Naive thymus-derived CD4-positive, alpha-beta T cell (primary cell): Measurements from ENCODE around the gene OVOL1. TPM values are rescaled to one million over a fixed set of nuclear protein-coding genes. Genes with fewer than 3 reads are reported as not detected.

ENCODE experiments used
- ATAC-seq: fragments of 150-1000 bp; cut with Tn5 transposase; 2 replicates; pipeline ENCODE4 v1.10.0; 2021; ENCODE audit warnings: mild to moderate bottlenecking, moderate library complexity
- CTCF ChIA-PET: fragments of 350-600 bp; sonication (Branson Sonifier 250); formaldehyde crosslinking; loops from one replicate; lab custom pipeline; 2021; ENCODE audit warnings: antibody characterized with exemption; lab: Charles Lee
- POLR2A ChIA-PET: fragments of 350-600 bp; sonication (Branson Sonifier 250); formaldehyde crosslinking; loops from one replicate; lab custom pipeline; 2021; ENCODE audit warnings: antibody characterized with exemption, inconsistent platforms; lab: Charles Lee
- DNase-seq, 9 donors: peaks; one replicate each; pipeline versions ENCODE4 v3.0.0 to v3.0.0-alpha.2; 2020 to 2022; ENCODE audit warnings: mixed read lengths in 1 of 9
- H3K27ac ChIP-seq: one replicate; pipeline ENCODE4 v1.7.0; 2013; ENCODE audit warnings: mild to moderate bottlenecking, low read depth, low read length, moderate library complexity
- H3K27me3 ChIP-seq, 2 donors: one replicate each; pipeline ENCODE4 v1.7.0; 2013; ENCODE audit warnings: low read length in 2 of 2, mild to moderate bottlenecking in 2 of 2, moderate library complexity in 2 of 2; ENCODE audit not compliant: control insufficient read depth in 2 of 2, insufficient read depth in 2 of 2
- H3K36me3 ChIP-seq, 3 experiments: 1 replicate in 2 of 3; 2 replicates in 1 of 3; pipeline ENCODE4 v1.7.0; 2013; ENCODE audit warnings: low read length in 3 of 3, mild to moderate bottlenecking in 3 of 3, moderate library complexity in 1 of 3; ENCODE audit not compliant: insufficient read depth in 3 of 3, control insufficient read depth in 2 of 3
- H3K4me1 ChIP-seq, 2 donors: one replicate each; pipeline ENCODE4 v1.7.0; 2013; ENCODE audit warnings: low read length in 2 of 2, mild to moderate bottlenecking in 2 of 2, moderate library complexity in 1 of 2; ENCODE audit not compliant: control insufficient read depth in 2 of 2, insufficient read depth in 2 of 2
- H3K4me3 ChIP-seq: 2 replicates; pipeline ENCODE4 v1.7.0; 2013; ENCODE audit warnings: mild to moderate bottlenecking, low read length
- H3K9me3 ChIP-seq, 3 experiments: 1 replicate in 2 of 3; 2 replicates in 1 of 3; pipeline ENCODE4 v1.7.0; 2013; ENCODE audit warnings: low read length in 3 of 3; ENCODE audit not compliant: control insufficient read depth in 2 of 3
- H3K27ac Mint-ChIP-seq, 9 donors: one replicate each; pipeline ENCODE4 v1.8.0; 2020 to 2022; ENCODE audit warnings: mixed read lengths in 9 of 9, mild to moderate bottlenecking in 8 of 9, moderate library complexity in 5 of 9, inconsistent platforms in 2 of 9
- H3K27me3 Mint-ChIP-seq, 5 donors: one replicate each; pipeline ENCODE4 v1.8.0; 2021 to 2022; ENCODE audit warnings: mixed read lengths in 5 of 5, mild to moderate bottlenecking in 1 of 5
- H3K36me3 Mint-ChIP-seq, 5 donors: one replicate each; pipeline ENCODE4 v1.8.0; 2020 to 2022; ENCODE audit warnings: mixed read lengths in 5 of 5, mild to moderate bottlenecking in 3 of 5, inconsistent platforms in 1 of 5
- H3K4me1 Mint-ChIP-seq, 7 donors: one replicate each; pipeline ENCODE4 v1.8.0; 2020 to 2022; ENCODE audit warnings: mixed read lengths in 7 of 7, mild to moderate bottlenecking in 3 of 7, inconsistent platforms in 1 of 7
- H3K4me3 Mint-ChIP-seq, 10 donors: one replicate each; pipeline ENCODE4 v1.8.0; 2020 to 2022; ENCODE audit warnings: mild to moderate bottlenecking in 10 of 10, mixed read lengths in 10 of 10, moderate library complexity in 6 of 10, inconsistent platforms in 2 of 10
- H3K9me3 Mint-ChIP-seq, 11 donors: one replicate each; pipeline ENCODE4 v1.8.0; 2020 to 2022; ENCODE audit warnings: mixed read lengths in 11 of 11, mild to moderate bottlenecking in 4 of 11, inconsistent platforms in 1 of 11, moderate library complexity in 1 of 11
- intact Hi-C, 2 donors: fragments of 100-400 bp; cut with micrococcal nuclease; formaldehyde crosslinking; loops; one replicate each; pipeline ENCODE4 v1.15.1; 2023
- polyA plus RNA-seq, 2 donors: library from polyadenylated mRNA; unstranded; fragments of 300-500 nt; fragmentation: Illumina TruSeq; gene quantifications; one replicate each; pipeline ENCODE4 v1.2.3, GENCODE V29; 2021
- total RNA-seq, 6 experiments: library from RNA in 5 of 6; stranded (reverse) in 5 of 6; gene quantifications; 1 replicate in 5 of 6; 2 replicates in 1 of 6; pipeline ENCODE4 v1.2.3 and lab custom pipeline; 2021 to 2026

Gene OVOL1
- total and polyA plus RNA-seq, 7 experiments from 2014 or later = not detected

DNA sequence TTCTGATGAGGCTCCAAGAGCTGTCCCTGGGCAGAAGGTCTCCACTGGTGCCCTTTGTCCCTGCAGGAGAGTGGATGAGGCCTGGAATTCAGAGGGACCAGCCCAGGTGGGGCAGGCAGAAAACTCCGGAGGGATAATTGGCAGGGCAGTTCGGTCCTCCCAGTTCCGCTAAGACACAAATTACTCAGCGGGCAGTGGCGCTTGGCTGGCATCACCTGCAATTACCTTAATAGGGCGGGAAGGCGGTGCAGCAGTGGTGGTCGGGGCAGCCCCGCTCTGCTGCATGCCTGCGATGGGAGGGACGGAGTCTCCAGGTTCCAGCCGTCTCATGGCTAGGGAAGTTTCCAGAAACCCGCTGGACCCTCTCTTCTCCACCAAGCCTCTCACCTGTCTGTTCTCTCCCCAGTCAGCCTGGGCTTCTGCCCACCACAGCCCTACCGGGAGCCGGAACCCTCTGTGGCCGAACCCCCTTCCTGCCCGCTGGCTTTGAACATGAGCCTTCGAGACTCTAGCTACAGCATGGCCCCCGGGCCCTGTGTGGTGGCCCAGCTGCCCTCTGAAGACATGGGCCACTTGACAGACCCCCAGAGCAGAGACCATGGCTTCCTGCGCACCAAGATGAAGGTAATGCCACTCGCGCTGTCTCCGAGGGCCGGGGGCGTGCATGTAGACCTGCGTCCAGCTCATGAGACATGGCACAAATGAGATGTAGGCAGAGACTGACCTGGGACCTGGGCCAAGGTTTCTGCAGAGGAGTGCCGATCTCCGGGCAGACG, 7.0 kb downstream of the OVOL1 start:
- peaks cover 3 to 6% of the 10 kb centered on the region in 2 donors for H3K27me3 ChIP-seq
- Mint-ChIP-seq H3K27me3 (peaks cover 10 to 35% (median 21%) of the 10 kb centered on the region in 5 donors), H3K36me3 (no peaks in the 10 kb centered on the region), H3K27ac (peak overlapping the region in 1 of 9 donors; percentile 18), H3K9me3 (no peaks in the 10 kb centered on the region), H3K4me1 (peaks cover 0 to 26% (median 2%) of the 10 kb centered on the region in 7 donors), H3K4me3 (no peak overlapping the region)
- no peak overlapping the region for H3K4me3 ChIP-seq
- H3K4me1 ChIP-seq = no peaks in the 10 kb centered on the region
- DNase-seq (no peak), ATAC-seq (no peak)
- H3K9me3 ChIP-seq = no peaks in the 10 kb centered on the region
- intact Hi-C loops = no loop called here
- CTCF ChIA-PET = no interaction called here
- POLR2A ChIA-PET = interaction anchor here (0.7 kb wide), 1 partner anchor 23 kb away, joined by 3 read pairs; no protein-coding TSS in a partner anchor
- H3K36me3 ChIP-seq = no peaks in the 10 kb centered on the region
- no peak overlapping the region for H3K27ac ChIP-seq

DNA sequence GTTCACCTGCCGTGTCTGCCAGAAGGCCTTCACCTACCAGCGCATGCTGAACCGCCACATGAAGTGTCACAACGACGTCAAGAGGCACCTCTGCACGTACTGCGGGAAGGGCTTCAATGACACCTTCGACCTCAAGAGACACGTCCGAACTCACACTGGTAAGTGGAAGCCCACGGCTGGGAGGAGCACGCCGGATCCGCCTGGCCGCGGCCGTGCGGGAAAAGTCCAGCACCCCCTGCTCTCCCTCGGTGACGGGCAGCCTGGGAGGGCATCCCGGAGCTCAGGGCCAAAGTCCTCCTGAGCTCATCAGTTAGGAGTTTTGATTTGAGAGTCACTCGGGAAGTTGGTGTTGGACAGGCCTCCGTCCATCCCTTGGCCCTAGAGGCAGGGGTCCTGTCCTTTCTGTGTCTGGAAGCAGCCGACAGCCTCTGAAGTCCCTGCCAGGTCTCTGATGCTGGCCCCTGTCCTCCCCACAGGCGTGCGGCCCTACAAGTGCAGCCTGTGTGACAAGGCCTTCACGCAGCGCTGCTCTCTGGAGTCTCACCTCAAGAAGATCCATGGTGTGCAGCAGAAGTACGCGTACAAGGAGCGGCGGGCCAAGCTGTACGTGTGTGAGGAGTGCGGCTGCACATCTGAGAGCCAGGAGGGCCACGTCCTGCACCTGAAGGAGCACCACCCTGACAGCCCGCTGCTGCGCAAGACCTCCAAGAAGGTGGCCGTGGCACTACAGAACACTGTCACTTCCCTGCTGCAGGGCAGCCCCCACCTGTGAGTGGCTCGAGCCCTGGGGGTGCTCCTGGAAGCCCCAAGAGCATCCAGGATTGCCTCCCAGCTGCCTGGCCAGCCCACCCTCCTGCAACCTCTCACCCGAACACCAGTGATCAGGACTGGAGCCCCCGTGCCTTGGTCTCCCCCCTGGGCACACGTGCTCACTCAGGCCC, 8.0 kb downstream of the OVOL1 start:
- CTCF ChIA-PET = interaction anchor here (0.9 kb wide), 1 partner anchor 135 kb away, joined by 3 read pairs; no protein-coding TSS in a partner anchor
- POLR2A ChIA-PET = interaction anchor here (0.6 to 0.7 kb wide), 3 partner anchors 22 to 60 kb away, joined by 3 read pairs; no protein-coding TSS in a partner anchor
- Mint-ChIP-seq H3K9me3 (no peaks in the 10 kb centered on the region), H3K27me3 (peaks cover 5 to 34% (median 16%) of the 10 kb centered on the region in 5 donors), H3K4me1 (peaks cover 0 to 30% (median 0%) of the 10 kb centered on the region in 7 donors), H3K4me3 (no peak overlapping the region), H3K36me3 (no peaks in the 10 kb centered on the region), H3K27ac (no peak overlapping the region)
- intact Hi-C loops = no loop called here
- Histone ChIP-seq H3K4me3 (no peak overlapping the region), H3K27ac (no peak overlapping the region), H3K4me1 (no peaks in the 10 kb centered on the region), H3K9me3 (no peaks in the 10 kb centered on the region), H3K27me3 (no peaks in the 10 kb centered on the region), H3K36me3 (no peaks in the 10 kb centered on the region)
- ATAC-seq = no peak
- no peak for DNase-seq

DNA sequence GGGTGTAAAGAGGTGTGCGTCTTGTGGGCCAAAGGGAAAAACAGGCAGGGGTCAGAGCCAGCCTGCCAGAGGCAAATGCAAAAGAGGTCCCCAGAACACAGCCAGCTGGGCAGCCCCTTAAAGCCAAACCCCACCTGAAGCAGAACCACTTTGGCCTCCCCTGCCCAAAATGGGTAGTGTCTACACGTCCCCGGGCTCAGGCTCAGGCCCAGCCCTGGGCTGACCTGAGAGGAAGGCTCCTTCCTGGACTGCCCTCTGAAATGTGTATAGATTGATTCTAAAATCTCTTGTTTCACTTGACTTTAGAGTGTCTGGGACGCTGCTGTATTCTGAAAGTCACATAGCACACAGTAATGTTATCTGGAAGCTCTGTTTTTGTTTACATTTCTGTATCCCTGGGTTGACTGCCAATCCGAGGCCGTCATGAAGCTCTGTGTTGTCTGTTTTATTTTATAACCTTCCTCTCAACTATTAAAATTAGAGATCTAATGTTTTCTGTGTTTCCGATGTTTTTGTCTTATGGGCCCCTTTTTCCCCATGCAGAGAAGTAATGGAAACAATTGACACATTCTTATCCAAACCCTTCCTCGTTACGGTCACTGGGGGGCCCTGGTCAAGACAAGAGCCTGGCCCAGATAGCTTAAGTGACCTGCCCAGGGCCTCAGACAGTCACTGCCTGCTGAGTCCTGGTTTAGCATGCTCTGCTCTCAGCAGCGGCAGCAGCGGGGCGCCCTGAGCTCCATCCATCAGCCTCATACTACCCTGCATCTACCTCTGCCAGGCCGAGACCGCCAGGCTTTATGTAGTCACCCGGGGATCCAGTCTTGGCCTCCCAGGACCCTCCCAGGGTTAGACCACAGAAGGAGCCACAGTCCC, 10.1 kb downstream of the OVOL1 start:
- no peak overlapping the region for H3K4me3 ChIP-seq
- H3K9me3 ChIP-seq = no peaks in the 10 kb centered on the region
- H3K36me3 ChIP-seq = no peaks in the 10 kb centered on the region
- H3K4me1 ChIP-seq = no peaks in the 10 kb centered on the region
- no peak overlapping the region for H3K27ac ChIP-seq
- intact Hi-C loops = no loop called here
- ChIA-PET POLR2A (no interaction called here), CTCF (interaction anchor here (0.6 to 1.0 kb wide), 2 partner anchors 14 to 116 kb away, joined by 3 read pairs; no protein-coding TSS in a partner anchor)
- Mint-ChIP-seq H3K36me3 (no peaks in the 10 kb centered on the region), H3K27me3 (peaks cover 5 to 34% (median 16%) of the 10 kb centered on the region in 5 donors), H3K9me3 (no peaks in the 10 kb centered on the region), H3K27ac (no peak overlapping the region), H3K4me3 (no peak overlapping the region), H3K4me1 (peaks cover 0 to 14% (median 0%) of the 10 kb centered on the region in 7 donors)
- peaks cover 0 to 3% of the 10 kb centered on the region in 2 donors for H3K27me3 ChIP-seq
- no peak for DNase-seq
- no peak for ATAC-seq

DNA sequence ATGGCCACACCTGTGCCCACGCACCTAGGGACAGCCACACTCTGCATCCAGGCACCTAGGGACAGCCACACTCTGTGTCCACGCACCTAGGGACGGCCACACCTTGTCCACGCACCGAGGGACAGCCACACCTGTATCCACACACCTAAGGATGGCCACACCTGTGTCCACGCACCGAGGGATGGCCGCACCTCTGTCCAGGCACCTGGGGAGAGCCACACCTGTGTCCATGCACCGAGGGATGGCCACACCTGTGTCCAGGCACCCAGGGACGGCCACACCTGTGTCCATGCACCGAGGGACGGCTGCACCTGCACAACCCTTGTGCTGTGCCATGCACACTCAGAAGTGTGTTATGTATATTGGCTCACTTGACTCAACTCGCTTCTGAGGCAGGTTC, 10.8 kb downstream of the OVOL1 start:
- no peak overlapping the region for H3K4me3 Mint-ChIP-seq
- Histone ChIP-seq H3K9me3 (no peaks in the 10 kb centered on the region), H3K27me3 (peaks cover 0 to 3% of the 10 kb centered on the region in 2 donors), H3K27ac (no peak overlapping the region), H3K4me3 (no peak overlapping the region), H3K36me3 (no peaks in the 10 kb centered on the region), H3K4me1 (no peaks in the 10 kb centered on the region)
- ChIA-PET CTCF (interaction anchor here (0.6 to 1.0 kb wide), 3 partner anchors 9 to 34 kb away, joined by 3 to 4 read pairs (median 3); no protein-coding TSS in a partner anchor), POLR2A (no interaction called here)
- ATAC-seq (no peak), DNase-seq (no peak)
- no peaks in the 10 kb centered on the region for H3K9me3 Mint-ChIP-seq
- H3K4me1 Mint-ChIP-seq = peaks cover 0 to 11% (median 0%) of the 10 kb centered on the region in 7 donors
- H3K27ac Mint-ChIP-seq = no peak overlapping the region
- intact Hi-C loops = no loop called here
- H3K27me3 Mint-ChIP-seq = peaks cover 6 to 36% (median 18%) of the 10 kb centered on the region in 5 donors
- H3K36me3 Mint-ChIP-seq = no peaks in the 10 kb centered on the region

DNA sequence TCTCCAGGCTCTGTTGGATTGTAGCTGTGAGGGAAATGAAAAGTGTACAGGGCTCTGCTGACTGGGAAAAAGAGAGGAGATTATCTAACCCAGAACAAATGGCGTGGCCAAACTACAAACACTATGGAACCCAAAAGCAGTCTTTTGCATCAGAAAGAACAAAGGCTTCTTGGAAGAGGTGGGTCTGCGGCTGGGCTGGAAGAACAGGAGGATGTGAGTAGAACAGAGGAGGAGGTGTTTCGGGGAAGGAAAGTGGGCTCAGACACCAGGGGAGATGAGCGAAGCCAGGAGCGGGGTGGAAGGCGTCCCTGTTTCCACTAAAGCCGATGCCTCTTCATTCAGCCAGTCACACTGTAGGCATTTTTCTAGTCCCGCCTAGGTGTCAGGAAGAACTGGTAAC, 12.0 kb downstream of the OVOL1 start:
- ChIA-PET CTCF (interaction anchor here (0.6 to 0.9 kb wide), 2 partner anchors 11 to 26 kb away, joined by 3 read pairs; no protein-coding TSS in a partner anchor), POLR2A (no interaction called here)
- Histone ChIP-seq H3K4me1 (no peaks in the 10 kb centered on the region), H3K27me3 (peaks cover 3 to 9% of the 10 kb centered on the region in 2 donors), H3K27ac (no peak overlapping the region), H3K36me3 (no peaks in the 10 kb centered on the region), H3K9me3 (no peaks in the 10 kb centered on the region), H3K4me3 (no peak overlapping the region)
- Mint-ChIP-seq H3K4me1 (peaks cover 0 to 11% (median 0%) of the 10 kb centered on the region in 7 donors), H3K9me3 (no peaks in the 10 kb centered on the region), H3K4me3 (peak overlapping the region in 1 of 10 donors; percentile 27), H3K27ac (peak overlapping the region in 1 of 9 donors; percentile 13), H3K36me3 (no peaks in the 10 kb centered on the region), H3K27me3 (peaks cover 14 to 48% (median 27%) of the 10 kb centered on the region in 5 donors)
- intact Hi-C loops = no loop called here
- DNase-seq (no peak), ATAC-seq (no peak)
